HepG2 (cell line): ENCODE results near the gene CGNL1. TPM values are rescaled to one million over a fixed set of nuclear protein-coding genes. Genes with fewer than 3 reads are reported as not detected.

ENCODE experiments used
- ARHGAP35 ChIP-seq: sonication (generic); formaldehyde crosslinking; IDR thresholded peaks from 2 replicates; pipeline ENCODE4 v1.9.0; 2022; ENCODE audit warnings: mild to moderate bottlenecking, inconsistent platforms, moderate library complexity, missing genetic modification reagents, borderline replicate concordance
- ATF7 ChIP-seq, 2 experiments: fragments of 450-650 bp in 1 of 2; sonication (generic) in 1 of 2; formaldehyde crosslinking in 1 of 2; IDR thresholded peaks; 2 replicates each; pipeline versions ENCODE4 v1.4.0 to v1.6.1; 2016 to 2020; ENCODE audit warnings: antibody characterized with exemption in 1 of 2, mild to moderate bottlenecking in 1 of 2, missing genetic modification reagents in 1 of 2
- NCOR1 ChIP-seq: fragments of 200-600 bp; sonication (generic); IDR thresholded peaks from 2 replicates; pipeline ENCODE4 v1.7.0; 2017; ENCODE audit warnings: antibody characterized with exemption, low read length, borderline replicate concordance
- NFRKB ChIP-seq: fragments of 450-650 bp; IDR thresholded peaks from 2 replicates; pipeline ENCODE4 v1.6.1; 2017
- SOX6 ChIP-seq, 2 experiments: fragments of 450-650 bp in 1 of 2; sonication (generic) in 1 of 2; formaldehyde crosslinking in 1 of 2; IDR thresholded peaks; 2 replicates each; pipeline versions ENCODE4 v1.4.0 to v1.6.1; 2017 to 2020; ENCODE audit warnings: antibody characterized with exemption in 1 of 2, mild to moderate bottlenecking in 1 of 2, missing genetic modification reagents in 1 of 2
- TBL1XR1 ChIP-seq: fragments of 150-350 bp; IDR thresholded peaks from 2 replicates; pipeline ENCODE4 v1.6.1; 2014; ENCODE audit warnings: borderline replicate concordance, low read length; ENCODE audit not compliant: partially characterized antibody
- THAP8 ChIP-seq: sonication (generic); formaldehyde crosslinking; IDR thresholded peaks from 2 replicates; pipeline ENCODE4 v1.5.1; 2020; ENCODE audit warnings: missing genetic modification reagents, mild to moderate bottlenecking, borderline replicate concordance
- WIZ ChIP-seq: sonication (generic); formaldehyde crosslinking; IDR thresholded peaks from 2 replicates; pipeline ENCODE4 v1.5.1; 2020; ENCODE audit warnings: mild to moderate bottlenecking, missing genetic modification reagents
- ZBTB25 ChIP-seq: IDR thresholded peaks from 2 replicates; pipeline ENCODE4 v1.6.1; 2018; ENCODE audit warnings: missing genetic modification reagents
- ZFP62 ChIP-seq: sonication (generic); formaldehyde crosslinking; IDR thresholded peaks from 2 replicates; pipeline ENCODE4 v1.4.0; 2020; ENCODE audit warnings: missing genetic modification reagents
- ZNF136 ChIP-seq: sonication (generic); formaldehyde crosslinking; IDR thresholded peaks from 2 replicates; pipeline ENCODE4 v1.8.1; 2022; ENCODE audit warnings: low read depth, mild to moderate bottlenecking, moderate library complexity, missing genetic modification reagents
- ZNF205 ChIP-seq: IDR thresholded peaks from 2 replicates; pipeline ENCODE4 v1.6.1; 2018; ENCODE audit warnings: missing biosample characterization, missing genetic modification reagents
- ZNF282 ChIP-seq: fragments of 450-650 bp; IDR thresholded peaks from 2 replicates; pipeline ENCODE4 v1.6.1; 2018; ENCODE audit not compliant: partially characterized antibody
- ZNF775 ChIP-seq: sonication (generic); formaldehyde crosslinking; IDR thresholded peaks from 2 replicates; pipeline ENCODE4 v1.4.0; 2020; ENCODE audit warnings: missing genetic modification reagents, mild to moderate bottlenecking, moderate library complexity, borderline replicate concordance
- ZNF891 ChIP-seq: sonication (generic); formaldehyde crosslinking; IDR thresholded peaks from 2 replicates; pipeline ENCODE4 v1.5.0; 2020; ENCODE audit warnings: mild to moderate bottlenecking, missing genetic modification reagents
- polyA plus RNA-seq, 8 experiments: library from polyadenylated mRNA; depleted of rRNA in 3 of 8; stranded (reverse) in 7 of 8; unstranded in 1 of 8; fragments of >200 nt; fragmentation: Illumina TruSeq in 4 of 8; extraction: Trizol in 4 of 8; gene quantifications; 2 replicates each; pipeline versions ENCODE4 v1.2.1 to v1.2.3, GENCODE V29; 2011 to 2016; ENCODE audit warnings: low read depth in 4 of 8, missing spikeins in 1 of 8, mixed read lengths in 1 of 8; ENCODE audit not compliant: insufficient read depth in 1 of 8
- total RNA-seq, 5 experiments: library from RNA; depleted of rRNA; stranded (reverse); fragments of >200 nt; fragmentation: Illumina TruSeq; extraction: Trizol; gene quantifications; 2 replicates each; pipeline ENCODE4 v1.2.3, GENCODE V29; 2016; ENCODE audit warnings: low read depth in 1 of 5
- TF ChIP-seq, protein P1 (sequence below): sonication (generic); formaldehyde crosslinking; IDR thresholded peaks from 2 replicates; pipeline ENCODE4 v1.4.0; 2020; ENCODE audit warnings: missing genetic modification reagents, borderline replicate concordance
- TF ChIP-seq, protein P2 (sequence below): sonication (generic); formaldehyde crosslinking; IDR thresholded peaks from 2 replicates; pipeline ENCODE4 v1.4.0; 2020; ENCODE audit warnings: mild to moderate bottlenecking, missing genetic modification reagents, borderline replicate concordance
- TF ChIP-seq, protein P3 (sequence below): sonication (generic); formaldehyde crosslinking; IDR thresholded peaks from 2 replicates; pipeline ENCODE4 v1.8.0; 2022; ENCODE audit warnings: missing genetic modification reagents, mild to moderate bottlenecking, borderline replicate concordance
- TF ChIP-seq, protein P4 (sequence below): sonication (generic); formaldehyde crosslinking; IDR thresholded peaks from 2 replicates; pipeline ENCODE4 v1.9.0; 2022; ENCODE audit warnings: missing genetic modification reagents, mild to moderate bottlenecking, borderline replicate concordance

The CGNL1 gene
- total and polyA plus RNA-seq, 2 of the 13 experiments (the other 11 are each of a cell fraction or from before 2014, with no cell fraction given): 5.6 to 15.6 TPM

DNA sequence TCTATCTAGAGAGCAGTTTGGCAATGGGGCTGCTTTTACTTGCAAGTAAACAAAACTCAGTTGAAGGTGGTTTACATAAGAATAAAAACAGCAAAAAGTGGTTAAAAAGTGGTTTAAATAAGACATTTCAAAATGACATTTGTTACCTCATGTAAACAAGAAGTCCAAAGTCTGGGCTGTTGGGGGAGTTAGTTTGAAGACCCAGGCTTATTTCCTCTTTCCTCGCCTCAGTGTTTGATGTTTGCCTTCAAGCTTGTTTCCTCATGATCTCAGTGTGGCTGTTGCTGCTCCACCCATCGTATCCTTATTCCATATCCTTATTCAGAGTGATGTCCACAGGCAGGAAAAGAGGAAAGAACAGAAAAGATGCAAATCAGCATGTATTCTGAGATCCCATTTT lies 15.2 kb downstream of the CGNL1 start (continued):
- no peak for TF ChIP-seq ZBTB25 (CRISPR knock-in tag)
- no peak for TF ChIP-seq ZNF205 (CRISPR knock-in tag)
- TF ChIP-seq, protein P1, sequence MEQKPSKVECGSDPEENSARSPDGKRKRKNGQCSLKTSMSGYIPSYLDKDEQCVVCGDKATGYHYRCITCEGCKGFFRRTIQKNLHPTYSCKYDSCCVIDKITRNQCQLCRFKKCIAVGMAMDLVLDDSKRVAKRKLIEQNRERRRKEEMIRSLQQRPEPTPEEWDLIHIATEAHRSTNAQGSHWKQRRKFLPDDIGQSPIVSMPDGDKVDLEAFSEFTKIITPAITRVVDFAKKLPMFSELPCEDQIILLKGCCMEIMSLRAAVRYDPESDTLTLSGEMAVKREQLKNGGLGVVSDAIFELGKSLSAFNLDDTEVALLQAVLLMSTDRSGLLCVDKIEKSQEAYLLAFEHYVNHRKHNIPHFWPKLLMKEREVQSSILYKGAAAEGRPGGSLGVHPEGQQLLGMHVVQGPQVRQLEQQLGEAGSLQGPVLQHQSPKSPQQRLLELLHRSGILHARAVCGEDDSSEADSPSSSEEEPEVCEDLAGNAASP (CRISPR knock-in tag): no peak
- TF ChIP-seq, protein P2, sequence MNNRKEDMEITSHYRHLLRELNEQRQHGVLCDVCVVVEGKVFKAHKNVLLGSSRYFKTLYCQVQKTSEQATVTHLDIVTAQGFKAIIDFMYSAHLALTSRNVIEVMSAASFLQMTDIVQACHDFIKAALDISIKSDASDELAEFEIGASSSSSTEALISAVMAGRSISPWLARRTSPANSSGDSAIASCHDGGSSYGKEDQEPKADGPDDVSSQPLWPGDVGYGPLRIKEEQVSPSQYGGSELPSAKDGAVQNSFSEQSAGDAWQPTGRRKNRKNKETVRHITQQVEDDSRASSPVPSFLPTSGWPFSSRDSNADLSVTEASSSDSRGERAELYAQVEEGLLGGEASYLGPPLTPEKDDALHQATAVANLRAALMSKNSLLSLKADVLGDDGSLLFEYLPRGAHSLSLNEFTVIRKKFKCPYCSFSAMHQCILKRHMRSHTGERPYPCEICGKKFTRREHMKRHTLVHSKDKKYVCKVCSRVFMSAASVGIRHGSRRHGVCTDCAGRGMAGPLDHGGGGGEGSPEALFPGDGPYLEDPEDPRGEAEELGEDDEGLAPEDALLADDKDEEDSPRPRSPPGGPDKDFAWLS: no peak
- TF ChIP-seq TBL1XR1: no peak
- TF ChIP-seq ZNF775 (CRISPR knock-in tag): no peak
- no peak for TF ChIP-seq ZNF891 (CRISPR knock-in tag)
- no peak for TF ChIP-seq ARHGAP35 (CRISPR knock-in tag)
- TF ChIP-seq ZNF282: no peak
- no peak for TF ChIP-seq ZFP62 (CRISPR knock-in tag)
- no peak for TF ChIP-seq ATF7 (IDR thresholded peaks at IDR 0.05)
- no peak for TF ChIP-seq ATF7 (CRISPR knock-in tag; IDR thresholded peaks at IDR 0.05)
- TF ChIP-seq, protein P3, sequence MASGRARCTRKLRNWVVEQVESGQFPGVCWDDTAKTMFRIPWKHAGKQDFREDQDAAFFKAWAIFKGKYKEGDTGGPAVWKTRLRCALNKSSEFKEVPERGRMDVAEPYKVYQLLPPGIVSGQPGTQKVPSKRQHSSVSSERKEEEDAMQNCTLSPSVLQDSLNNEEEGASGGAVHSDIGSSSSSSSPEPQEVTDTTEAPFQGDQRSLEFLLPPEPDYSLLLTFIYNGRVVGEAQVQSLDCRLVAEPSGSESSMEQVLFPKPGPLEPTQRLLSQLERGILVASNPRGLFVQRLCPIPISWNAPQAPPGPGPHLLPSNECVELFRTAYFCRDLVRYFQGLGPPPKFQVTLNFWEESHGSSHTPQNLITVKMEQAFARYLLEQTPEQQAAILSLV (CRISPR knock-in tag): no peak
- TF ChIP-seq SOX6 (IDR thresholded peaks at IDR 0.05): no peak
- TF ChIP-seq SOX6 (CRISPR knock-in tag; IDR thresholded peaks at IDR 0.05): peak; percentile 27; the same call in 1 of the 2 replicates
- no peak for TF ChIP-seq WIZ
- 0 out of 2 replicates have a peak, but pooled peaks have one; percentile 32 for TF ChIP-seq NCOR1
- TF ChIP-seq THAP8 (CRISPR knock-in tag): no peak
- TF ChIP-seq NFRKB: no peak
- TF ChIP-seq, protein P4, sequence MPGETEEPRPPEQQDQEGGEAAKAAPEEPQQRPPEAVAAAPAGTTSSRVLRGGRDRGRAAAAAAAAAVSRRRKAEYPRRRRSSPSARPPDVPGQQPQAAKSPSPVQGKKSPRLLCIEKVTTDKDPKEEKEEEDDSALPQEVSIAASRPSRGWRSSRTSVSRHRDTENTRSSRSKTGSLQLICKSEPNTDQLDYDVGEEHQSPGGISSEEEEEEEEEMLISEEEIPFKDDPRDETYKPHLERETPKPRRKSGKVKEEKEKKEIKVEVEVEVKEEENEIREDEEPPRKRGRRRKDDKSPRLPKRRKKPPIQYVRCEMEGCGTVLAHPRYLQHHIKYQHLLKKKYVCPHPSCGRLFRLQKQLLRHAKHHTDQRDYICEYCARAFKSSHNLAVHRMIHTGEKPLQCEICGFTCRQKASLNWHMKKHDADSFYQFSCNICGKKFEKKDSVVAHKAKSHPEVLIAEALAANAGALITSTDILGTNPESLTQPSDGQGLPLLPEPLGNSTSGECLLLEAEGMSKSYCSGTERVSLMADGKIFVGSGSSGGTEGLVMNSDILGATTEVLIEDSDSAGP: no peak
- no peak for TF ChIP-seq ZNF136 (CRISPR knock-in tag)
